ENCODE results near the gene UNC45B.
A peak's percentile ranks its signal among the peaks of the same experiment; 100 is the strongest.
"Not testable (repeated sequence)": the region's sequence is repeated elsewhere in the genome, so short reads cannot be mapped to it uniquely, and the experiment has no call there.

The UNC45B gene

DNA sequence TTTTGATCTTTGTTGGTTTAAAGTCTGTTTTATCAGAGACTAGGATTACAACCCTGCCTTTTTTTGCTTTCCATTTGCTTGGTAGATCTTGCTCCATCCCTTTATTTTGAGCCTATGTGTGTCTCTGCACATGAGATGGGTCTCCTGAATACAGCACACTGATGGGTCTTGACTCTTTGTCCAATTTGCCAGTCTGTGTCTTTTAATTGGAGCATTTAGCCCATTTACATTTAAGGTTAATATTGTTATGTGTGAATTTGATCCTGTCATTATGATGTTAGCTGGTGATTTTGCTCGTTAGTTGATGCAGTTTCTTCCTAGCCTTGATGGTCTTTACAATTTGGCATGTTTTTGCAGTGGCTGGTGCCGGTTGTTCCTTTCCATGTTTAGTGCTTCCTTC, 55.0 kb downstream of the UNC45B start:
- not testable (repeated sequence) for H2BK15ac ChIP-seq (ENCODE audit: low read depth, poor library complexity, severe bottlenecking); H4K8ac ChIP-seq (ENCODE audit: low read length); H3K79me1 ChIP-seq (replicated peaks; ENCODE audit: low read length, poor library complexity, severe bottlenecking); H3K27ac ChIP-seq (ENCODE audit: low read length, poor library complexity, severe bottlenecking); H3K23ac ChIP-seq (ENCODE audit: low read length in 2 of 2); H3K4me2 ChIP-seq (ENCODE audit: low read length, poor library complexity, severe bottlenecking); H3K4ac ChIP-seq (ENCODE audit: low read depth in 1 of 2, low read length in 2 of 2); H3K14ac ChIP-seq (ENCODE audit: low read length in 2 of 2); H3K9ac ChIP-seq (ENCODE audit: low read length); H2AFZ ChIP-seq (ENCODE audit: low read depth, low read length); H2AK5ac ChIP-seq (ENCODE audit: low read length, severe bottlenecking); H3K9me3 ChIP-seq (ENCODE audit: control insufficient read depth, low read length); H3K4me3 ChIP-seq (ENCODE audit: insufficient read depth in 1 of 2, low read depth in 1 of 2, low read length in 2 of 2); H3K18ac ChIP-seq (ENCODE audit: low read depth in 1 of 2, low read length in 2 of 2); H3K27me3 ChIP-seq (ENCODE audit: control insufficient read depth in 1 of 2, insufficient read depth in 1 of 2, low read length in 2 of 2); H3K36me3 ChIP-seq (ENCODE audit: control insufficient read depth in 1 of 2, insufficient read depth in 2 of 2, low read depth in 1 of 2, low read length in 2 of 2); H2BK12ac ChIP-seq (ENCODE audit: low read length in 2 of 2); H4K91ac ChIP-seq (ENCODE audit: low read length); H2BK120ac ChIP-seq (ENCODE audit: low read depth, low read length); H3K4me1 ChIP-seq (ENCODE audit: control insufficient read depth, insufficient read depth, low read depth, low read length); H2BK5ac ChIP-seq (ENCODE audit: low read depth, low read length, poor library complexity, severe bottlenecking); DNase-seq
- WGBS, result no CpG with 5 or more reads among the region's 2 CpGs

DNA sequence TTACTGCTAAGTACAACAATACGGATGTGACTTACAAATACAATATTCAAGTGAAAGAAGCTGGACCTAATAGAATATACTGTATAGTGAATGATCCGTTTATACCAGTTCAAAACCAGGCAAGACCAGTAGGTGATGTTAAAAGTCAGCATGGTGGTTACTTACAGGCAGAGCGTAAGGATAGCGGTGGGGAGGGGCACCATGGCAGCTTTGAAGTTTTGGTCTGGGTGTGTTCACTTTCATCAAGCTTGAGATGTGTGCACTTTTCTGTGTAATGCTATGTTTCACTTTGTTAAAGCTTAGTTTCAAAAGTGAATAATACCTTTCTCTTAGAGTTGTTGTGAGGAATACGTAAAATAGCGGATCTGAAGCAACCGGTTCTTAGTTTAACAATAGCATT, 63.1 kb downstream of the UNC45B start:
- no peak overlapping the region for H3K23ac ChIP-seq (ENCODE audit: low read length in 2 of 2)
- H3K18ac ChIP-seq (ENCODE audit: low read depth in 1 of 2, low read length in 2 of 2), result no peak overlapping the region
- no peak overlapping the region for H2BK120ac ChIP-seq (ENCODE audit: low read depth, low read length)
- no peak for DNase-seq
- H3K4me1 ChIP-seq (ENCODE audit: control insufficient read depth, insufficient read depth, low read depth, low read length), result no peaks in the 10 kb centered on the region
- H3K14ac ChIP-seq (ENCODE audit: low read length in 2 of 2), result no peak overlapping the region
- H3K27me3 ChIP-seq (ENCODE audit: control insufficient read depth in 1 of 2, insufficient read depth in 1 of 2, low read length in 2 of 2), result peaks cover 10 to 16% of the 10 kb centered on the region in 2 experiments
- no peak overlapping the region for H4K91ac ChIP-seq (ENCODE audit: low read length)
- no peak overlapping the region for H3K9ac ChIP-seq (ENCODE audit: low read length)
- no peaks in the 10 kb centered on the region for H3K9me3 ChIP-seq (ENCODE audit: control insufficient read depth, low read length)
- no peak overlapping the region for H3K4me2 ChIP-seq (ENCODE audit: low read length, poor library complexity, severe bottlenecking)
- H2AFZ ChIP-seq (ENCODE audit: low read depth, low read length), result no peak overlapping the region
- H2BK5ac ChIP-seq (ENCODE audit: low read depth, low read length, poor library complexity, severe bottlenecking), result no peak overlapping the region
- H2BK15ac ChIP-seq (ENCODE audit: low read depth, poor library complexity, severe bottlenecking), result no peak overlapping the region
- H2AK5ac ChIP-seq (ENCODE audit: low read length, severe bottlenecking), result no peak overlapping the region
- H3K27ac ChIP-seq (ENCODE audit: low read length, poor library complexity, severe bottlenecking), result no peak overlapping the region
- 91% methylated on average over 3 of the region's 7 CpGs for WGBS
- H4K8ac ChIP-seq (ENCODE audit: low read length), result no peak overlapping the region
- H3K79me1 ChIP-seq (replicated peaks; ENCODE audit: low read length, poor library complexity, severe bottlenecking), result no peaks in the 10 kb centered on the region
- no peak overlapping the region for H2BK12ac ChIP-seq (ENCODE audit: low read length in 2 of 2)
- H3K4me3 ChIP-seq (ENCODE audit: insufficient read depth in 1 of 2, low read depth in 1 of 2, low read length in 2 of 2), result no peak overlapping the region
- no peaks in the 10 kb centered on the region for H3K36me3 ChIP-seq (ENCODE audit: control insufficient read depth in 1 of 2, insufficient read depth in 2 of 2, low read depth in 1 of 2, low read length in 2 of 2)
- H3K4ac ChIP-seq (ENCODE audit: low read depth in 1 of 2, low read length in 2 of 2), result no peak overlapping the region

DNA sequence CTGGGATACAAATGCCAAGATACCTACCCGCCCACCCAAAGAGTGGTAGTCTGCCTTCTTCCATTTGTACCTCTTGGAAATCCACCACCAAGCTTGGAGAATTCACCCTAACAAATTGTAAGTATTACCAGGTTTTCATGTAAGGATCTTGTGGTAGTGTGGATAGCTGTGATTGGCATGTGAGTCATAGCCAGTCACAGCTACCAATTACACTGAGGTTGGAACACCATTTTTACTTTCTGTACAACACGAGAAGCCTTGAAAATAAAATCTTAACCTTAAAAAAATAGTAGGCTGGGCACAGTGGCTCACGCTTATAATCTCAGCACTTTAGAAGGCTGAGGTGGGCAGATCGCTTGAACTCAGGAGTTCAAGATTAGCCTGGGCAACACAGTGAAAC, 65.1 kb downstream of the UNC45B start:
- no peak overlapping the region for H2AK5ac ChIP-seq (ENCODE audit: low read length, severe bottlenecking)
- no peak overlapping the region for H3K4me3 ChIP-seq (ENCODE audit: insufficient read depth in 1 of 2, low read depth in 1 of 2, low read length in 2 of 2)
- H3K9ac ChIP-seq (ENCODE audit: low read length), result no peak overlapping the region

DNA sequence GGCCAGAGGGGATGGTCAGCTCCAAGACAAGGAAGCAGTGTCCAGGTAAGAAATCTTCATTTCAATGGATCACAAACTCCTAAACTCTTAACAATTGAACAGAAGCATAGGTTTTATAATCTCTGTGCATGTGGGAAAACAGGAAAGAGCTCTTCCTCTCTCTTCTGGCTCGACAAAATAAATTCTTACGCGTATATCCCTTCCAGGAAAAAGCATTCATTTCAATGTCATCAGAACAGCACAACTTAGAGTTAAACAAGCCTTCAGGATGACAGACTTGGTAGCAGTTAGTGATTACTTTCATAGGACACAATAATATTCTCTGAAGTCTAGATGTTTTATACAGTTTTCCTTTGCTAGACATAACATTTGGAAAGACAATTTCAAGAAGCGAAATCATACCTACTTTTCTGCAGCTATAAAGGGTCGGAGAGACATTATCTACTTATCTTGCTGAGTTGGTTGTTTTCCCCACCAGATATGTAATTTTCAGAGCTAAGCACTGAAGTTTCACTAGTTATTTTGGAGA, 65.9 kb downstream of the UNC45B start:
- Histone ChIP-seq H2AFZ (ENCODE audit: low read depth, low read length) (no peak overlapping the region), H2AK5ac (ENCODE audit: low read length, severe bottlenecking) (no peak overlapping the region), H3K4me1 (ENCODE audit: control insufficient read depth, insufficient read depth, low read depth, low read length) (no peaks in the 10 kb centered on the region), H3K4ac (ENCODE audit: low read depth in 1 of 2, low read length in 2 of 2) (no peak overlapping the region), H2BK12ac (ENCODE audit: low read length in 2 of 2) (no peak overlapping the region), H3K4me2 (ENCODE audit: low read length, poor library complexity, severe bottlenecking) (no peak overlapping the region), H2BK5ac (ENCODE audit: low read depth, low read length, poor library complexity, severe bottlenecking) (no peak overlapping the region), H3K36me3 (ENCODE audit: control insufficient read depth in 1 of 2, insufficient read depth in 2 of 2, low read depth in 1 of 2, low read length in 2 of 2) (no peaks in the 10 kb centered on the region), H3K79me1 (replicated peaks; ENCODE audit: low read length, poor library complexity, severe bottlenecking) (no peaks in the 10 kb centered on the region), H3K9ac (ENCODE audit: low read length) (no peak overlapping the region), H3K4me3 (ENCODE audit: insufficient read depth in 1 of 2, low read depth in 1 of 2, low read length in 2 of 2) (no peak overlapping the region), H3K18ac (ENCODE audit: low read depth in 1 of 2, low read length in 2 of 2) (no peak overlapping the region), H4K8ac (ENCODE audit: low read length) (no peak overlapping the region), H2BK120ac (ENCODE audit: low read depth, low read length) (peak overlapping the region; percentile 15), H3K27me3 (ENCODE audit: control insufficient read depth in 1 of 2, insufficient read depth in 1 of 2, low read length in 2 of 2) (peaks cover 14 to 22% of the 10 kb centered on the region in 2 experiments), H4K91ac (ENCODE audit: low read length) (no peak overlapping the region), H3K23ac (ENCODE audit: low read length in 2 of 2) (no peak overlapping the region), H3K9me3 (ENCODE audit: control insufficient read depth, low read length) (no peaks in the 10 kb centered on the region), H3K14ac (ENCODE audit: low read length in 2 of 2) (no peak overlapping the region), H2BK15ac (ENCODE audit: low read depth, poor library complexity, severe bottlenecking) (no peak overlapping the region), H3K27ac (ENCODE audit: low read length, poor library complexity, severe bottlenecking) (no peak overlapping the region)
- WGBS, result 82% methylated on average over 5 of the region's 5 CpGs
- DNase-seq, result no peak

More for the DNA sequence above, 65.1 kb downstream of the UNC45B start:
- Histone ChIP-seq H2BK12ac (ENCODE audit: low read length in 2 of 2) (no peak overlapping the region), H3K36me3 (ENCODE audit: control insufficient read depth in 1 of 2, insufficient read depth in 2 of 2, low read depth in 1 of 2, low read length in 2 of 2) (no peaks in the 10 kb centered on the region), H4K91ac (ENCODE audit: low read length) (no peak overlapping the region), H3K14ac (ENCODE audit: low read length in 2 of 2) (no peak overlapping the region), H3K27me3 (ENCODE audit: control insufficient read depth in 1 of 2, insufficient read depth in 1 of 2, low read length in 2 of 2) (peaks cover 14 to 22% of the 10 kb centered on the region in 2 experiments), H3K4me1 (ENCODE audit: control insufficient read depth, insufficient read depth, low read depth, low read length) (no peaks in the 10 kb centered on the region), H2BK5ac (ENCODE audit: low read depth, low read length, poor library complexity, severe bottlenecking) (no peak overlapping the region), H3K18ac (ENCODE audit: low read depth in 1 of 2, low read length in 2 of 2) (no peak overlapping the region), H3K79me1 (replicated peaks; ENCODE audit: low read length, poor library complexity, severe bottlenecking) (no peaks in the 10 kb centered on the region), H2BK15ac (ENCODE audit: low read depth, poor library complexity, severe bottlenecking) (no peak overlapping the region), H3K4me2 (ENCODE audit: low read length, poor library complexity, severe bottlenecking) (no peak overlapping the region), H2AFZ (ENCODE audit: low read depth, low read length) (no peak overlapping the region), H2BK120ac (ENCODE audit: low read depth, low read length) (no peak overlapping the region), H3K23ac (ENCODE audit: low read length in 2 of 2) (no peak overlapping the region), H3K4ac (ENCODE audit: low read depth in 1 of 2, low read length in 2 of 2) (no peak overlapping the region), H3K9me3 (ENCODE audit: control insufficient read depth, low read length) (no peaks in the 10 kb centered on the region), H3K27ac (ENCODE audit: low read length, poor library complexity, severe bottlenecking) (no peak overlapping the region), H4K8ac (ENCODE audit: low read length) (no peak overlapping the region)
- 90% methylated on average over 4 of the region's 4 CpGs for WGBS
- no peak for DNase-seq

Data from mesenchymal stem cell (in vitro differentiated cells and primary cell).